Thyroid gland (tissue), 4 donors: ENCODE results near the gene ACSL1.

Experiments
- POLR2A ChIP-seq, 2 donors: fragments of 450-650 bp; IDR thresholded peaks; one replicate each; pipeline ENCODE4 v1.6.1; 2017; ENCODE audit warnings: antibody characterized with exemption in 2 of 2, mild to moderate bottlenecking in 2 of 2, moderate library complexity in 1 of 2
- TF ChIP-seq, protein P1 (sequence below), 6 experiments: fragments of 200-600 bp in 3 of 6; fragments of 450-650 bp in 3 of 6; sonication (generic) in 3 of 6; IDR thresholded peaks; one replicate each; pipeline ENCODE4 v1.5.1; 2016 to 2019; ENCODE audit warnings: antibody characterized with exemption in 6 of 6, mild to moderate bottlenecking in 2 of 6, inconsistent platforms in 1 of 6, moderate library complexity in 1 of 6

DNA sequence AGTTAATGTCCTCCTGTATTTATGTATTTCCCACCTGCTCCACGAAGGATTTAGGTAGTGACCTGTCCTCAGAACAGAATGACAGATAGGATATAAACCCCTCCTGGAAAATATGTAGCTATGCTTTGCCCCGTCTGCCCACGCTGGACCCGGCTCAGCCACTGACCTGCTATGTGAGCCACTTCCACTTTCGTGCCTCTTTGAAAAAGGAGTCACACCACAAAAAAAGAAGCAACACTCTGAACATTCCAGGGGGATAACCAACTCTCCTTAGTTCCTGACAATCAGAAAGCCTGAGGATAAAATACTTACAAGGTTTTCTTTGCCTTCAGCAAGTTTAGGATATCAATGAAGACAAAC is 11.1 kb downstream of the ACSL1 start:
- TF ChIP-seq, protein P1, sequence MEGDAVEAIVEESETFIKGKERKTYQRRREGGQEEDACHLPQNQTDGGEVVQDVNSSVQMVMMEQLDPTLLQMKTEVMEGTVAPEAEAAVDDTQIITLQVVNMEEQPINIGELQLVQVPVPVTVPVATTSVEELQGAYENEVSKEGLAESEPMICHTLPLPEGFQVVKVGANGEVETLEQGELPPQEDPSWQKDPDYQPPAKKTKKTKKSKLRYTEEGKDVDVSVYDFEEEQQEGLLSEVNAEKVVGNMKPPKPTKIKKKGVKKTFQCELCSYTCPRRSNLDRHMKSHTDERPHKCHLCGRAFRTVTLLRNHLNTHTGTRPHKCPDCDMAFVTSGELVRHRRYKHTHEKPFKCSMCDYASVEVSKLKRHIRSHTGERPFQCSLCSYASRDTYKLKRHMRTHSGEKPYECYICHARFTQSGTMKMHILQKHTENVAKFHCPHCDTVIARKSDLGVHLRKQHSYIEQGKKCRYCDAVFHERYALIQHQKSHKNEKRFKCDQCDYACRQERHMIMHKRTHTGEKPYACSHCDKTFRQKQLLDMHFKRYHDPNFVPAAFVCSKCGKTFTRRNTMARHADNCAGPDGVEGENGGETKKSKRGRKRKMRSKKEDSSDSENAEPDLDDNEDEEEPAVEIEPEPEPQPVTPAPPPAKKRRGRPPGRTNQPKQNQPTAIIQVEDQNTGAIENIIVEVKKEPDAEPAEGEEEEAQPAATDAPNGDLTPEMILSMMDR (IDR thresholded peaks at IDR 0.05): no peak
- no peak for TF ChIP-seq POLR2A (IDR thresholded peaks at IDR 0.05)
